ENCODE measurements around the gene MPRIP. TPM values are rescaled to one million over a fixed set of nuclear protein-coding genes. Genes with fewer than 3 reads are reported as not detected.

MPRIP gene
- total RNA-seq, 1 experiment from 2014 or later, result 140 TPM

GRCh38 chr17:17028878-17029535, 13.2 kb upstream of the MPRIP start:
- H3K4me1 Mint-ChIP-seq, result peaks cover 35% of the 10 kb centered on the region
- ATAC-seq, result peak; percentile 42

DNA sequence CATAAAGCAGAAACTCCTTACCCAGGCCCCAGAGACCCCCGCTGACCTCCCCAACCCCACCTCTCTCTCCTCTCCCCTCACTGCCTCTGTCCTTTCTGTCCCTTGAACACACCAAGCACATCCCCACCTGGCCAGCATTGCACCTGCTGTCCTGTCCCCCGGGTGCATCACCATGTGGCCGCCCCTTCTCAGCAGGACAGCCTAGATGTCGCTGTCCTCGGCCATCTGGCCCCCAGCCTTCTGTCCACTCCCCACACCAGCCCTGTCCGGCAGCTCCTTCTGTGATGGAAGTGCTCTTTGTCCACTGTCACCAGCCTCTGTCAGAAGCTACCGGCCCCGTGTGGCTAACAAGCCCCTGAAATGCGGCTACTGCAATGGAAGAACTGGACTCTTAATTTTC, 12.3 kb upstream of the MPRIP start:
- ChIA-PET CTCF (interaction anchor here (1.2 to 3.2 kb wide), 2 partner anchors 11 to 112 kb away, joined by 7 to 23 read pairs; no protein-coding TSS in a partner anchor), POLR2A (no interaction called here)

More at GRCh38 chr17:17028878-17029535, 13.2 kb upstream of the MPRIP start:
- H3K27ac Mint-ChIP-seq, result peak overlapping the region; percentile 92
- H3K27me3 Mint-ChIP-seq (ENCODE audit: low read depth), result no peaks in the 10 kb centered on the region
- peak overlapping the region; percentile 12; the same call in 1 of the 2 replicates for H3K4me3 Mint-ChIP-seq
- TF ChIP-seq ZSCAN18 (CRISPR knock-in tag; IDR thresholded peaks at IDR 0.05) (0 out of 2 replicates have a peak, but pooled peaks have one; percentile 6), NFATC4 (CRISPR knock-in tag; IDR thresholded peaks at IDR 0.05) (no peak), ZNF423 (CRISPR knock-in tag; IDR thresholded peaks at IDR 0.05) (peak; percentile 62), GTF2I (CRISPR knock-in tag; conservative IDR thresholded peaks at IDR 0.05) (peak; percentile 96), ZNF121 (CRISPR knock-in tag; IDR thresholded peaks at IDR 0.05) (peak; percentile 75; the same call in 1 of the 2 replicates), TP53 (CRISPR knock-in tag; IDR thresholded peaks at IDR 0.05) (no peak), TEAD1 (CRISPR knock-in tag; IDR thresholded peaks at IDR 0.05) (peak; percentile 61; the same call in 1 of the 2 replicates), CBFB (CRISPR knock-in tag; IDR thresholded peaks at IDR 0.05; ENCODE audit: low read depth) (no peak), USF2 (CRISPR knock-in tag; IDR thresholded peaks at IDR 0.05) (no peak), PRRX2 (CRISPR knock-in tag; IDR thresholded peaks at IDR 0.05) (no peak), NR2C2 (CRISPR knock-in tag; IDR thresholded peaks at IDR 0.05) (no peak), ZBTB43 (CRISPR knock-in tag; IDR thresholded peaks at IDR 0.05) (no peak)
- no peaks in the 10 kb centered on the region for H3K9me3 Mint-ChIP-seq
- CTCF ChIA-PET, result interaction anchor here (0.8 to 3.2 kb wide), 5 partner anchors 12 to 113 kb away, joined by 3 to 23 read pairs (median 7); no protein-coding TSS in a partner anchor
- no peak for DNase-seq (ENCODE audit: low spot score)
- no peaks in the 10 kb centered on the region for H3K36me3 Mint-ChIP-seq
- POLR2A ChIA-PET, result no interaction called here

GRCh38 chr17:17030515-17031211, 11.6 kb upstream of the MPRIP start:
- Mint-ChIP-seq H3K36me3 (no peaks in the 10 kb centered on the region), H3K27me3 (ENCODE audit: low read depth) (no peaks in the 10 kb centered on the region), H3K4me1 (peaks cover 35% of the 10 kb centered on the region), H3K4me3 (no peak overlapping the region), H3K9me3 (no peaks in the 10 kb centered on the region), H3K27ac (no peak overlapping the region)
- ChIA-PET POLR2A (no interaction called here), CTCF (interaction anchor here (3.2 kb wide), 1 partner anchor 111 kb away, joined by 23 read pairs; no protein-coding TSS in a partner anchor)
- TF ChIP-seq GTF2I (CRISPR knock-in tag; conservative IDR thresholded peaks at IDR 0.05) (peak; percentile 61; the same call in 1 of the 2 replicates), MXD4 (CRISPR knock-in tag; IDR thresholded peaks at IDR 0.05; ENCODE audit: borderline replicate concordance) (no peak), TEAD1 (CRISPR knock-in tag; IDR thresholded peaks at IDR 0.05) (no peak), HMGA2 (CRISPR knock-in tag; IDR thresholded peaks at IDR 0.05) (no peak), SP1 (CRISPR knock-in tag; conservative IDR thresholded peaks at IDR 0.05) (no peak), MYBL2 (CRISPR knock-in tag; IDR thresholded peaks at IDR 0.05) (no peak), GABPB1 (CRISPR knock-in tag; IDR thresholded peaks at IDR 0.05) (no peak), JUN (CRISPR knock-in tag; IDR thresholded peaks at IDR 0.05) (no peak)
- DNase-seq (ENCODE audit: low spot score) (no peak), ATAC-seq (no peak)

More for the DNA sequence above, 12.3 kb upstream of the MPRIP start:
- no peaks in the 10 kb centered on the region for H3K9me3 Mint-ChIP-seq
- H3K36me3 Mint-ChIP-seq, result no peaks in the 10 kb centered on the region
- no peak for TF ChIP-seq FOXJ3 (CRISPR knock-in tag; IDR thresholded peaks at IDR 0.05; ENCODE audit: borderline replicate concordance)
- TF ChIP-seq, protein P1, sequence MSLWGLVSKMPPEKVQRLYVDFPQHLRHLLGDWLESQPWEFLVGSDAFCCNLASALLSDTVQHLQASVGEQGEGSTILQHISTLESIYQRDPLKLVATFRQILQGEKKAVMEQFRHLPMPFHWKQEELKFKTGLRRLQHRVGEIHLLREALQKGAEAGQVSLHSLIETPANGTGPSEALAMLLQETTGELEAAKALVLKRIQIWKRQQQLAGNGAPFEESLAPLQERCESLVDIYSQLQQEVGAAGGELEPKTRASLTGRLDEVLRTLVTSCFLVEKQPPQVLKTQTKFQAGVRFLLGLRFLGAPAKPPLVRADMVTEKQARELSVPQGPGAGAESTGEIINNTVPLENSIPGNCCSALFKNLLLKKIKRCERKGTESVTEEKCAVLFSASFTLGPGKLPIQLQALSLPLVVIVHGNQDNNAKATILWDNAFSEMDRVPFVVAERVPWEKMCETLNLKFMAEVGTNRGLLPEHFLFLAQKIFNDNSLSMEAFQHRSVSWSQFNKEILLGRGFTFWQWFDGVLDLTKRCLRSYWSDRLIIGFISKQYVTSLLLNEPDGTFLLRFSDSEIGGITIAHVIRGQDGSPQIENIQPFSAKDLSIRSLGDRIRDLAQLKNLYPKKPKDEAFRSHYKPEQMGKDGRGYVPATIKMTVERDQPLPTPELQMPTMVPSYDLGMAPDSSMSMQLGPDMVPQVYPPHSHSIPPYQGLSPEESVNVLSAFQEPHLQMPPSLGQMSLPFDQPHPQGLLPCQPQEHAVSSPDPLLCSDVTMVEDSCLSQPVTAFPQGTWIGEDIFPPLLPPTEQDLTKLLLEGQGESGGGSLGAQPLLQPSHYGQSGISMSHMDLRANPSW (CRISPR knock-in tag; conservative IDR thresholded peaks at IDR 0.05; ENCODE audit: low read depth), result no peak
- H3K4me1 Mint-ChIP-seq, result peaks cover 35% of the 10 kb centered on the region
- H3K4me3 Mint-ChIP-seq, result no peak overlapping the region
- ATAC-seq (no peak), DNase-seq (ENCODE audit: low spot score) (no peak)
- no peaks in the 10 kb centered on the region for H3K27me3 Mint-ChIP-seq (ENCODE audit: low read depth)
- H3K27ac Mint-ChIP-seq, result peak overlapping the region; percentile 72; the same call in 1 of the 2 replicates
